IMR-90 (cell line): ENCODE data around the gene DYRK1A. TPM values are rescaled to one million over a fixed set of nuclear protein-coding genes. Genes with fewer than 3 reads are reported as not detected.

Experiments used
- ATAC-seq: fragments of 200-7000 bp; cut with Tn5 transposase; 2 replicates; pipeline ENCODE4 v1.9.1; 2020; ENCODE audit warnings: low read depth, mild to moderate bottlenecking, moderate library complexity
- BruUV-seq: library from RNA; stranded (reverse); fragments of 400-500 nt; replicated peaks from 2 replicates; lab custom pipeline; 2021; lab: Mats Ljungman, UMichigan
- CTCF ChIA-PET: fragments of 300-600 bp; formaldehyde crosslinking; extraction: SDS; loops from one replicate; lab custom pipeline; 2021; ENCODE audit warnings: antibody characterized with exemption; lab: Yijun Ruan, JAX
- POLR2A ChIA-PET: fragments of 300-600 bp; sonication (Branson Sonifier 250); formaldehyde crosslinking; loops from one replicate; lab custom pipeline; 2022; ENCODE audit warnings: antibody characterized with exemption; ENCODE audit not compliant: unreplicated experiment; lab: Charles Lee
- DNase-seq: peaks from one replicate; pipeline ENCODE4 v3.0.0; 2013
- H2AFZ ChIP-seq: replicated peaks from 2 replicates; pipeline ENCODE3; 2013; ENCODE audit warnings: low read length, mild to moderate bottlenecking; ENCODE audit not compliant: poor library complexity
- H2AK5ac ChIP-seq: 2 replicates; pipeline ENCODE4 v1.6.1; 2013; ENCODE audit warnings: low read depth, low read length, inconsistent platforms
- H2AK9ac ChIP-seq: replicated peaks from 2 replicates; pipeline ENCODE3; 2013; ENCODE audit warnings: mild to moderate bottlenecking, low read depth, low read length, moderate library complexity; ENCODE audit not compliant: poor library complexity
- H2BK120ac ChIP-seq: 2 replicates; pipeline ENCODE4 v1.6.1; 2013; ENCODE audit warnings: low read depth, low read length, inconsistent platforms
- H2BK15ac ChIP-seq: 3 replicates; pipeline ENCODE4 v1.6.1; 2013; ENCODE audit warnings: low read depth, low read length, inconsistent platforms
- H2BK20ac ChIP-seq: 2 replicates; pipeline ENCODE4 v1.6.1; 2013; ENCODE audit warnings: low read depth, mild to moderate bottlenecking, inconsistent platforms, low read length, moderate library complexity
- H2BK5ac ChIP-seq: 2 replicates; pipeline ENCODE4 v1.6.1; 2013; ENCODE audit warnings: mild to moderate bottlenecking, low read depth, low read length, inconsistent platforms; ENCODE audit not compliant: poor library complexity, severe bottlenecking
- H3K14ac ChIP-seq: replicated peaks from 2 replicates; pipeline ENCODE4 v1.6.1; 2013; ENCODE audit warnings: low read depth, low read length, inconsistent platforms
- H3K18ac ChIP-seq: 2 replicates; pipeline ENCODE4 v1.6.1; 2013; ENCODE audit warnings: low read depth, low read length, control low read depth
- H3K23ac ChIP-seq: 2 replicates; pipeline ENCODE4 v1.6.1; 2013; ENCODE audit warnings: low read depth, low read length, inconsistent platforms
- H3K27ac ChIP-seq: 2 replicates; pipeline ENCODE4 v1.5.1; 2013; ENCODE audit warnings: mild to moderate bottlenecking, control low read depth, low read length; ENCODE audit not compliant: insufficient read depth
- H3K27me3 ChIP-seq: 2 replicates; pipeline ENCODE4 v1.6.1; 2013; ENCODE audit warnings: low read length; ENCODE audit not compliant: control insufficient read depth, insufficient read depth
- H3K36me3 ChIP-seq: 2 replicates; pipeline ENCODE4 v1.6.1; 2013; ENCODE audit warnings: low read length, mixed read lengths; ENCODE audit not compliant: control insufficient read depth, insufficient read depth
- H3K4ac ChIP-seq: 2 replicates; pipeline ENCODE4 v1.6.1; 2013; ENCODE audit warnings: low read depth, low read length, inconsistent platforms
- H3K4me1 ChIP-seq: 2 replicates; pipeline ENCODE4 v1.6.1; 2013; ENCODE audit warnings: low read length, mixed read lengths; ENCODE audit not compliant: control insufficient read depth, insufficient read depth
- H3K4me2 ChIP-seq: 2 replicates; pipeline ENCODE4 v1.6.1; 2013; ENCODE audit warnings: low read depth, mild to moderate bottlenecking, control low read depth, low read length, moderate library complexity
- H3K4me3 ChIP-seq: 2 replicates; pipeline ENCODE4 v1.5.1; 2013; ENCODE audit warnings: low read depth, mild to moderate bottlenecking, control low read depth, low read length, moderate library complexity; ENCODE audit not compliant: insufficient read depth
- H3K56ac ChIP-seq: 2 replicates; pipeline ENCODE4 v1.6.1; 2013; ENCODE audit warnings: low read length, inconsistent platforms; ENCODE audit not compliant: insufficient read depth; ENCODE audit errors: extremely low read depth
- H3K79me1 ChIP-seq, 2 experiments: 2 replicates each; pipeline ENCODE4 v1.6.1; 2013; ENCODE audit warnings: low read length in 2 of 2, inconsistent platforms in 1 of 2, low read depth in 1 of 2
- H3K9ac ChIP-seq: 2 replicates; pipeline ENCODE4 v1.6.1; 2013; ENCODE audit warnings: low read depth, low read length, control low read depth
- H3K9me1 ChIP-seq: 2 replicates; pipeline ENCODE4 v1.6.1; 2013; ENCODE audit warnings: low read length, inconsistent platforms; ENCODE audit not compliant: insufficient read depth
- H3K9me3 ChIP-seq: 2 replicates; pipeline ENCODE4 v1.6.1; 2013; ENCODE audit warnings: low read length; ENCODE audit not compliant: control insufficient read depth, insufficient read depth
- H4K20me1 ChIP-seq: 2 replicates; pipeline ENCODE4 v1.6.1; 2013; ENCODE audit warnings: low read length, inconsistent platforms; ENCODE audit not compliant: insufficient read depth
- H4K5ac ChIP-seq: 2 replicates; pipeline ENCODE4 v1.6.1; 2013; ENCODE audit warnings: mild to moderate bottlenecking, low read depth, low read length, control low read depth
- H4K8ac ChIP-seq, 2 experiments: 2 replicates each; pipeline ENCODE4 v1.6.1; 2013; ENCODE audit warnings: low read depth in 2 of 2, low read length in 2 of 2, control low read depth in 1 of 2, inconsistent platforms in 1 of 2
- H4K91ac ChIP-seq: 2 replicates; pipeline ENCODE4 v1.6.1; 2013; ENCODE audit warnings: low read depth, low read length, inconsistent platforms; ENCODE audit not compliant: insufficient read depth
- BHLHE40 ChIP-seq: fragments of 150-350 bp; IDR thresholded peaks from 2 replicates; pipeline ENCODE4 v1.6.1; 2016; ENCODE audit warnings: mild to moderate bottlenecking, low read depth, low read length
- CEBPB ChIP-seq: IDR thresholded peaks from 2 replicates; pipeline ENCODE4 v1.6.1; 2012; ENCODE audit warnings: low read depth, low read length, improper control_type of control experiment
- CHD1 ChIP-seq: IDR thresholded peaks from 2 replicates; pipeline ENCODE4 v1.6.1; 2012; ENCODE audit warnings: low read depth, low read length, improper control_type of control experiment
- CTCF ChIP-seq: conservative IDR thresholded peaks from 2 replicates; pipeline ENCODE4 v1.5.1; 2012; ENCODE audit warnings: mild to moderate bottlenecking, low read depth, low read length, improper control_type of control experiment
- ELK1 ChIP-seq: fragments of 150-350 bp; IDR thresholded peaks from 2 replicates; pipeline ENCODE4 v1.6.1; 2016; ENCODE audit warnings: low read depth, mild to moderate bottlenecking, low read length, moderate library complexity, borderline replicate concordance
- FOS ChIP-seq: fragments of 150-350 bp; IDR thresholded peaks from 2 replicates; pipeline ENCODE4 v1.6.1; 2016; ENCODE audit warnings: low read depth, low read length
- MAFK ChIP-seq: IDR thresholded peaks from 2 replicates; pipeline ENCODE4 v1.6.1; 2012; ENCODE audit warnings: low read depth, low read length, improper control_type of control experiment
- MAZ ChIP-seq: IDR thresholded peaks from 2 replicates; pipeline ENCODE4 v1.6.1; 2012; ENCODE audit warnings: low read depth, mild to moderate bottlenecking, low read length, improper control_type of control experiment, moderate library complexity, borderline replicate concordance
- MXI1 ChIP-seq: IDR thresholded peaks from 2 replicates; pipeline ENCODE4 v1.6.1; 2012; ENCODE audit warnings: low read depth, mild to moderate bottlenecking, low read length, moderate library complexity, borderline replicate concordance
- POLR2A ChIP-seq: IDR thresholded peaks from 2 replicates; pipeline ENCODE4 v1.6.1; 2012; ENCODE audit warnings: mild to moderate bottlenecking, low read depth, low read length
- RAD21 ChIP-seq: IDR thresholded peaks from 2 replicates; pipeline ENCODE4 v1.6.1; 2012; ENCODE audit warnings: low read length, improper control_type of control experiment
- RCOR1 ChIP-seq: IDR thresholded peaks from 2 replicates; pipeline ENCODE4 v1.6.1; 2012; ENCODE audit warnings: mild to moderate bottlenecking, low read length, improper control_type of control experiment; ENCODE audit not compliant: insufficient replicate concordance
- RFX5 ChIP-seq: IDR thresholded peaks from 2 replicates; pipeline ENCODE4 v1.8.0; 2012; ENCODE audit warnings: low read depth, mild to moderate bottlenecking, low read length, moderate library complexity
- WGBS, 2 experiments: methylation state at CpG; one replicate each; pipeline versions ENCODE4 v1.1.5 to v1.1.7; 2013; ENCODE audit warnings: missing lambda C conversion rate in 2 of 2; ENCODE audit not compliant: insufficient read length in 1 of 2; ENCODE audit errors: extremely low coverage in 2 of 2; 5-methylcytosine and 5-hydroxymethylcytosine counted together
- dilution Hi-C: fragments of 300-500 bp; cut with HindIII; formaldehyde crosslinking; loops from one replicate; pipeline ENCODE4 v1.14.3; 2018; ENCODE audit warnings: low sequenced_read_pairs; ENCODE audit not compliant: unreplicated experiment
- in situ Hi-C: fragments of 300-500 bp; cut with MboI; formaldehyde crosslinking; loops from 3 replicates; pipeline ENCODE4 v1.14.3; 2019; ENCODE audit warnings: low sequenced_read_pairs, inconsistent platforms, mixed read lengths
- intact Hi-C: fragments of 100-400 bp; cut with micrococcal nuclease; formaldehyde crosslinking; loops from 2 replicates; pipeline ENCODE4 v1.10.0; 2022
- polyA plus RNA-seq, 3 experiments: library from polyadenylated mRNA; depleted of rRNA; stranded (reverse); fragments of >200 nt; gene quantifications; 2 replicates each; pipeline ENCODE4 v1.2.3, GENCODE V29; 2012; ENCODE audit warnings: low replicate concordance in 1 of 3
- total RNA-seq: library from RNA; depleted of rRNA; stranded (reverse); fragments of >200 nt; gene quantifications from 2 replicates; pipeline ENCODE4 v1.2.3, GENCODE V29; 2012
- TF ChIP-seq, protein P1 (sequence below): fragments of 150-350 bp; IDR thresholded peaks from 2 replicates; pipeline ENCODE4 v1.6.1; 2017; ENCODE audit warnings: mild to moderate bottlenecking, antibody characterized with exemption, low read length, low read depth

The DYRK1A gene
- total and polyA plus RNA-seq, 2 of the 4 experiments (the other 2 are of a cell fraction): 18.6 to 50.5 TPM

DNA sequence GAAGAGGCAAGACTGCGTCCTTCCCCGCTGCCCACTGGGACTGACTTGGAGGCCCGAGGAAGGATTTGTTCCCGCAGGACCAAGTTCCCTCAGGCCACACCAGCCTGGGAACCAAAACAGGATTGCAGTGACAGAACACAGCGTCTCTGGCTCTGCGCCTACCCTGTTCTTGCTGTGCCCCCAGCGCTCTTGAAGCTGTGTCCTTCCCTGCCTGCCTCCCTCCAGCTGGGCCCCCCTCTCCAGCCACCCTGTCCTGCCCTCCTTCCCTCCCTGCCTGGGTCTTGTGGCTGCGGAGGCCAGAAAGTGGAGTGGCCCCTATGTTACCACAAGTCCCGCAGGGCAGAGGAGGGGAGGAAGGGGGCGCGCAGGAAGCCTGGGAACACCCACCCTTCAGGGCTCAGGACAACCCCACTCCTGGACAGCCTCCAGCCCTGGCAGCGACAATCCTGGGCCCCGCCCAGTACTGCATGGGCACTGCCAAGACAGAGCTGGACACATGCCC, 164.9 kb downstream of the DYRK1A start:
- Histone ChIP-seq H3K79me1 (no peaks in the 10 kb centered on the region), H3K14ac (no peak overlapping the region), H3K4me3 (no peak overlapping the region), H4K91ac (no peak overlapping the region), H2BK20ac (no peak overlapping the region), H2AK9ac (no peak overlapping the region), H3K27me3 (peaks cover 13% of the 10 kb centered on the region; the same call in 1 of the 2 replicates), H3K27ac (no peak overlapping the region), H2AFZ (peak overlapping the region; percentile 33), H4K8ac (no peak overlapping the region), H2BK15ac (no peak overlapping the region), H3K9ac (no peak overlapping the region), H2AK5ac (no peak overlapping the region), H2BK120ac (no peak overlapping the region), H3K23ac (no peak overlapping the region), H4K20me1 (no peaks in the 10 kb centered on the region), H3K4ac (no peak overlapping the region), H4K5ac (no peak overlapping the region), H3K4me1 (no peaks in the 10 kb centered on the region), H2BK5ac (no peak overlapping the region), H3K56ac (no peak overlapping the region), H3K18ac (no peak overlapping the region), H3K36me3 (no peaks in the 10 kb centered on the region), H3K4me2 (no peak overlapping the region), H3K9me1 (0 out of 2 replicates have a peak, but pooled peaks cover 3% of the 10 kb centered on the region), H3K9me3 (peaks cover 8% of the 10 kb centered on the region)
- in situ Hi-C loops: no loop called here
- POLR2A ChIA-PET: no interaction called here
- no peak for DNase-seq
- no peak for ATAC-seq
- intact Hi-C loops: no loop called here
- BruUV-seq: no TSS peak
- dilution Hi-C loops: no loop called here
- CTCF ChIA-PET: no interaction called here
- WGBS, 2 experiments: 67% methylated on average over 1 of the region's 13 CpGs; no CpG with 5 or more reads in 1 of the 2 experiments
- TF ChIP-seq CTCF (no peak), RFX5 (no peak), RCOR1 (no peak), CHD1 (no peak), RAD21 (no peak), POLR2A (no peak), ELK1 (no peak), MAFK (no peak), BHLHE40 (no peak), CEBPB (no peak), MAZ (no peak), MXI1 (no peak), FOS (no peak)
- TF ChIP-seq, protein P1, sequence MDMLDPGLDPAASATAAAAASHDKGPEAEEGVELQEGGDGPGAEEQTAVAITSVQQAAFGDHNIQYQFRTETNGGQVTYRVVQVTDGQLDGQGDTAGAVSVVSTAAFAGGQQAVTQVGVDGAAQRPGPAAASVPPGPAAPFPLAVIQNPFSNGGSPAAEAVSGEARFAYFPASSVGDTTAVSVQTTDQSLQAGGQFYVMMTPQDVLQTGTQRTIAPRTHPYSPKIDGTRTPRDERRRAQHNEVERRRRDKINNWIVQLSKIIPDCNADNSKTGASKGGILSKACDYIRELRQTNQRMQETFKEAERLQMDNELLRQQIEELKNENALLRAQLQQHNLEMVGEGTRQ: no peak
